ENCODE data around the gene KCNH5. TPM values are rescaled to one million over a fixed set of nuclear protein-coding genes. Genes with fewer than 3 reads are reported as not detected.

Gene KCNH5
- polyA plus RNA-seq, 4 donors = 0.01 to 0.03 TPM; not detected in 2

DNA sequence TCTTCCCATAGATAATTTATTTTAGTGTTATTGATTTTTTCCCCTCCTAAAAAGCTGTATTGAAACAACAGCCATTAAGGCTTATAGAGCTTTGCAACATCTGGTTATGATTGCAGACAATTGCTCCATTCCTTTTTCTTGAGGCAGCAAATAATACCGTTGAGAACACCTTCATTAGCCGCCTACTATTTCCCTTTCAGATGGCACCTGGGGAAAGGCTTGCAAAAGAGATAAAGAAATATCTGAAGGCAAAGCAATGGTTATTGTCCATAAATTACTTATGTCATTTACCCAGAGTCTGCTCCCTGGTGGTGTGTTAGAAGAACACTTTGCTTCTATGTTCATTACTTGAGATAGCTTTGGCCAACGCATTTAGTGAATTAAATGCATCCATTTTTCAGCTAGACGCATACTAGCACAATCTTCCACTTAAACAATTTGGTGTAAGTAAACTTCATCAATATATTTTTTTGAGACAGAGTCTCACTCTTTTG is 377.8 kb downstream of the KCNH5 start:
- DNase-seq (peak; percentile 31 to 39), FAIRE-seq (no peak)
- Histone ChIP-seq H3K36me3 (ENCODE audit: control insufficient read depth in 3 of 3, insufficient read depth in 2 of 3, low read depth in 1 of 3, low read length in 3 of 3) (no peaks in the 10 kb centered on the region), H3K4me1 (ENCODE audit: control insufficient read depth in 3 of 3, insufficient read depth in 2 of 3, low read depth in 1 of 3, low read length in 2 of 3) (no peaks in the 10 kb centered on the region), H3K27me3 (ENCODE audit: control insufficient read depth in 3 of 3, insufficient read depth in 3 of 3, low read length in 3 of 3) (no peaks in the 10 kb centered on the region), H3K27ac (ENCODE audit: low read depth in 1 of 3, low read length in 2 of 3) (no peak overlapping the region), H3K4me3 (ENCODE audit: low read depth in 1 of 3, low read length in 3 of 3) (no peak overlapping the region), H3K9me3 (ENCODE audit: control insufficient read depth in 2 of 2, insufficient read depth in 1 of 2, low read depth in 1 of 2, low read length in 1 of 2) (no peaks in the 10 kb centered on the region)
- 36 to 72% (median 48%) methylated on average over 4 of the region's 4 CpGs for WGBS, 3 donors

DNA sequence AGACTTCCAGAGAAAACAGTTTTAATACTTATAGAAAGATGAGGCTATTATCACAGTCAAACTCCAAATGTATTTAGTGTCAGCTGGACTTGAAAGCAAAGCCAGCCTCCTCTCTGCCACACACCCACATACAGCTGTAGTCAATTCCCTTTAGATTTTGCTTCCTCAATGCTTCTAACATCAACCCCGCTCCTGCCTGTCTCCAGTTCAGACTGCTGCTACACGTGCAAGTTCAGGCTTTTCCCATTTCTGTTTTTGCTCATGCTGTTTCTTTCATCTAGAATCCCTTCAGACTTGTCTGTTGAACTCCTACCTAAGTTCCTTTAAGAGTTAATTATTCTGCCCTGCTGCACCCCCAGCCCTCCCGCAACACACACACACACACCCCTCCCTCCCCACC is 380.0 kb downstream of the KCNH5 start:
- no peaks in the 10 kb centered on the region for H3K36me3 ChIP-seq (ENCODE audit: control insufficient read depth in 3 of 3, insufficient read depth in 2 of 3, low read depth in 1 of 3, low read length in 3 of 3)
- H3K27me3 ChIP-seq (ENCODE audit: control insufficient read depth in 3 of 3, insufficient read depth in 3 of 3, low read length in 3 of 3) = no peaks in the 10 kb centered on the region
- 1 to 40% (median 27%) methylated on average over 3 of the region's 3 CpGs for WGBS, 3 donors
- no peaks in the 10 kb centered on the region for H3K9me3 ChIP-seq (ENCODE audit: control insufficient read depth in 2 of 2, insufficient read depth in 1 of 2, low read depth in 1 of 2, low read length in 1 of 2)
- H3K4me3 ChIP-seq (ENCODE audit: low read depth in 1 of 3, low read length in 3 of 3) = no peak overlapping the region
- no peak overlapping the region for H3K27ac ChIP-seq (ENCODE audit: low read depth in 1 of 3, low read length in 2 of 3)
- peak in 1 of 2 donors; percentile 6 for DNase-seq
- no peak for FAIRE-seq
- H3K4me1 ChIP-seq (ENCODE audit: control insufficient read depth in 3 of 3, insufficient read depth in 2 of 3, low read depth in 1 of 3, low read length in 2 of 3) = no peaks in the 10 kb centered on the region

DNA sequence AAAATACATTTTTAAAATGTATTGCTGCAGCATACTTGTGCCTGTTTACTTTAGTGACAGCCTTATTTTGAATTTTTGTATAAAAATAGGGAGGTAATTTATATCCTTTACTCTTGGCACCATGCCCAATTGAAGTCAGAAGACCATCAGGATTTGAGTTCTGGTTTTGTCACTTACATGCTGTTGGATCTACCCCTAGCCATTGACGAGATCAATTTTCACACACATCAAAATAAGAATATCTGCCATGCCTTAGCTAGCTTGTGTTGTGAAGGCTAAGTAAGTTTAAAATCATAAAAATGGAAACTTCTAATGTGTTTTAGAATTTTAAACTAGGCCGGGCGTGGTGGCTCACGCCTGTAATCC is 381.8 kb downstream of the KCNH5 start:
- H3K27me3 ChIP-seq (ENCODE audit: control insufficient read depth in 3 of 3, insufficient read depth in 3 of 3, low read length in 3 of 3) = no peaks in the 10 kb centered on the region
- H3K9me3 ChIP-seq (ENCODE audit: control insufficient read depth in 2 of 2, insufficient read depth in 1 of 2, low read depth in 1 of 2, low read length in 1 of 2) = no peaks in the 10 kb centered on the region
- no peak for DNase-seq
- FAIRE-seq = no peak
- 55 to 75% (median 64%) methylated on average over 4 of the region's 4 CpGs for WGBS, 3 donors
- H3K4me1 ChIP-seq (ENCODE audit: control insufficient read depth in 3 of 3, insufficient read depth in 2 of 3, low read depth in 1 of 3, low read length in 2 of 3) = no peaks in the 10 kb centered on the region
- no peak overlapping the region for H3K4me3 ChIP-seq (ENCODE audit: low read depth in 1 of 3, low read length in 3 of 3)
- H3K36me3 ChIP-seq (ENCODE audit: control insufficient read depth in 3 of 3, insufficient read depth in 2 of 3, low read depth in 1 of 3, low read length in 3 of 3) = no peaks in the 10 kb centered on the region
- H3K27ac ChIP-seq (ENCODE audit: low read depth in 1 of 3, low read length in 2 of 3) = no peak overlapping the region

DNA sequence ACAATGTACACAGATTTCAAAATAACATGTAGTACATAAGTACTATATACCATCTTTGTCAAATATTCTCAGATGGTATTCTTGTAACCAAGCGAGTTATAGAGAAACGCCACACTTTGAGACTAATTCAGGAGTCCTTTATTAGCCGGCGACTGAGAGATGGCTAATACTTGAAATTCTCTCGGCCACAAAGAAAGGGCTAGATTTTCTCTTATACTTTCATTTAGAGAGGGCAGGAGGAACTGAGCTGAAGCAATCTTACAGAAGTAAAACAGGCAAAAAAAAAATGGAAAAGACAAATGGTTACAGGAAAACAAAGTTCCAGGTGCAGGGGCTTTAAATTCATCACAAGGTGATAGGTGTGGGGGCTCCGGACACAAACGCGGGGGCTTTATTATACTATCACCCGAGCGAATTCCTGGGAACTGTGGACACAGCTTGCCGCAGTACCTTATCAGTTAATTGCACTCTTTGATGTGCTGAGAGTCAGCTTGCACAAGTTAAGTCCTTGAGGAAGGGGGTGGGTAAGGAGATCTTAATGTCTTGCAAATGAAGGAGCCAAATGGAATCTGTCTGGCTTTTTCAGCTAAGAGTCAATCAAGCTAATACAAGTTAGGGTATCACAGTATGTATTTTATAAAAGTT is 382.3 kb downstream of the KCNH5 start:
- no peaks in the 10 kb centered on the region for H3K4me1 ChIP-seq (ENCODE audit: control insufficient read depth in 3 of 3, insufficient read depth in 2 of 3, low read depth in 1 of 3, low read length in 2 of 3)
- 6 to 23% (median 12%) methylated on average over 11 of the region's 11 CpGs for WGBS, 3 donors
- no peak for FAIRE-seq

DNA sequence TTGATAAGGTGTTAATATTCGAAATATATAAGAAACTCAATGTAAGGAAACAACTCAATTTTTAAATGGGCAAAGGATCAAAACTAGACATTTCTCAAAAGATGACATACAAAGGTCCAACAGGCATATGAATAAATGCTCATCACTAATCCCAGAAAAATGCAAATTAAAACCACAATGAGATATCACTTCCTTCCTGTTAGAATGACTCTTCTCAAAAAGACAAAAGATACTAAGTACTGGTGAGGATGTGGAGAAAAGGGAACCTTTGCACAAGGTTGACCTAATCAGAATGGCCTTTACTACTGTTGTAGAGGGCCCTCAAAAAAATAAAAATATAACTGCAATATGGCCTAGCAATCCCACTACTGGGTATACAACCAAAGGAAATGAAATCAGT is 383.4 kb downstream of the KCNH5 start:
- no peaks in the 10 kb centered on the region for H3K36me3 ChIP-seq (ENCODE audit: control insufficient read depth in 3 of 3, insufficient read depth in 2 of 3, low read depth in 1 of 3, low read length in 3 of 3)
- no peaks in the 10 kb centered on the region for H3K27me3 ChIP-seq (ENCODE audit: control insufficient read depth in 3 of 3, insufficient read depth in 3 of 3, low read length in 3 of 3)
- 89 to 97% (median 94%) methylated on average over 1 of the region's 1 CpG for WGBS, 3 donors
- H3K9me3 ChIP-seq (ENCODE audit: control insufficient read depth in 2 of 2, insufficient read depth in 1 of 2, low read depth in 1 of 2, low read length in 1 of 2) = no peaks in the 10 kb centered on the region
- no peaks in the 10 kb centered on the region for H3K4me1 ChIP-seq (ENCODE audit: control insufficient read depth in 3 of 3, insufficient read depth in 2 of 3, low read depth in 1 of 3, low read length in 2 of 3)
- no peak overlapping the region for H3K4me3 ChIP-seq (ENCODE audit: low read depth in 1 of 3, low read length in 3 of 3)
- DNase-seq (no peak), FAIRE-seq (no peak)
- H3K27ac ChIP-seq (ENCODE audit: low read depth in 1 of 3, low read length in 2 of 3) = no peak overlapping the region

More for the DNA sequence above, 382.3 kb downstream of the KCNH5 start:
- no peaks in the 10 kb centered on the region for H3K27me3 ChIP-seq (ENCODE audit: control insufficient read depth in 3 of 3, insufficient read depth in 3 of 3, low read length in 3 of 3)
- peak overlapping the region in 2 of 3 donors; percentile 1 to 23 for H3K4me3 ChIP-seq (ENCODE audit: low read depth in 1 of 3, low read length in 3 of 3)
- H3K9me3 ChIP-seq (ENCODE audit: control insufficient read depth in 2 of 2, insufficient read depth in 1 of 2, low read depth in 1 of 2, low read length in 1 of 2) = no peaks in the 10 kb centered on the region
- H3K27ac ChIP-seq (ENCODE audit: low read depth in 1 of 3, low read length in 2 of 3) = no peak overlapping the region
- DNase-seq = peak; percentile 54 to 65
- no peaks in the 10 kb centered on the region for H3K36me3 ChIP-seq (ENCODE audit: control insufficient read depth in 3 of 3, insufficient read depth in 2 of 3, low read depth in 1 of 3, low read length in 3 of 3)

DNA sequence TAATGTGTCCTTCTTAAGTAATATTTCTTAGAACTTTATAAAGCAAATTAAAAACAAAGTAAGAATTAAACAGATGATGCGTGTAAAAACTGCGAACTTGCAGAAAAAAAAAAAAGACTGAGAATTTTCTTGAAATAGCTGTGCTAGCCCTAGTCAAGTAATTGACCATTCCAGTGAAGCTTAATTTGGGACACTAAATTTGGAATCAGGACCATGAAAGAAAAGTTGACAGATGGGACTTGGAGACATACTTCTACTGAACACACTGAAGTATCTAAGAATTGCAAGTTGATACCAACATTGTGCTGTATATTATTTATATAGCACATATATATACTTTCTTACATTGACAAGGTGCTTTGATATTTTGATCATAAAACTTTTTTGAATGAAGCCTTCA is 386.6 kb downstream of the KCNH5 start:
- H3K9me3 ChIP-seq (ENCODE audit: control insufficient read depth in 2 of 2, insufficient read depth in 1 of 2, low read depth in 1 of 2, low read length in 1 of 2) = no peaks in the 10 kb centered on the region
- no peak overlapping the region for H3K27ac ChIP-seq (ENCODE audit: low read depth in 1 of 3, low read length in 2 of 3)
- FAIRE-seq (no peak), DNase-seq (no peak)
- WGBS, 3 donors = 95 to 98% (median 96%) methylated on average over 2 of the region's 2 CpGs
- no peaks in the 10 kb centered on the region for H3K27me3 ChIP-seq (ENCODE audit: control insufficient read depth in 3 of 3, insufficient read depth in 3 of 3, low read length in 3 of 3)
- no peaks in the 10 kb centered on the region for H3K36me3 ChIP-seq (ENCODE audit: control insufficient read depth in 3 of 3, insufficient read depth in 2 of 3, low read depth in 1 of 3, low read length in 3 of 3)
- H3K4me1 ChIP-seq (ENCODE audit: control insufficient read depth in 3 of 3, insufficient read depth in 2 of 3, low read depth in 1 of 3, low read length in 2 of 3) = no peaks in the 10 kb centered on the region
- H3K4me3 ChIP-seq (ENCODE audit: low read depth in 1 of 3, low read length in 3 of 3) = no peak overlapping the region

DNA sequence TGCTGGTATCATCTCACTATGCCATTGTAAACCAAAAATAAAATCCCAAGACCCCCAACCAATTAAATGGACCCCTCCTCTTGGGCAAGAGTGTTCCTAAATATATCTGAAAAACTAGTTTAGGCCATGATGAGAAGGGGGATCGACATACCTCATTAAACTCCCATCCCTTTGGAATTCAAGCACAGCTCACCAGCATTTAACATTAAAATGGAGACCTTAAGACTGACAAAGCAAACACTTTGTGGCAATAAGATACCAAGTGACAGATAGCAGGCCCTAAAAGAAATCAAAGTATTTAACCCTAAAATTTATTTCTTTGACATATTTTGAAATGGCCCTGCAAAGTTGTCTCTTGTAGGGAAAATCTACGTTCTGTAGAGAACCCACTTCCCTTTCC is 387.9 kb downstream of the KCNH5 start:
- H3K36me3 ChIP-seq (ENCODE audit: control insufficient read depth in 3 of 3, insufficient read depth in 2 of 3, low read depth in 1 of 3, low read length in 3 of 3) = no peaks in the 10 kb centered on the region
- WGBS, 3 donors = 58 to 65% (median 63%) methylated on average over 2 of the region's 2 CpGs
- FAIRE-seq = no peak
- no peak overlapping the region for H3K27ac ChIP-seq (ENCODE audit: low read depth in 1 of 3, low read length in 2 of 3)
- no peaks in the 10 kb centered on the region for H3K9me3 ChIP-seq (ENCODE audit: control insufficient read depth in 2 of 2, insufficient read depth in 1 of 2, low read depth in 1 of 2, low read length in 1 of 2)
- H3K4me3 ChIP-seq (ENCODE audit: low read depth in 1 of 3, low read length in 3 of 3) = no peak overlapping the region
- H3K4me1 ChIP-seq (ENCODE audit: control insufficient read depth in 3 of 3, insufficient read depth in 2 of 3, low read depth in 1 of 3, low read length in 2 of 3) = no peaks in the 10 kb centered on the region
- DNase-seq = no peak
- no peaks in the 10 kb centered on the region for H3K27me3 ChIP-seq (ENCODE audit: control insufficient read depth in 3 of 3, insufficient read depth in 3 of 3, low read length in 3 of 3)

DNA sequence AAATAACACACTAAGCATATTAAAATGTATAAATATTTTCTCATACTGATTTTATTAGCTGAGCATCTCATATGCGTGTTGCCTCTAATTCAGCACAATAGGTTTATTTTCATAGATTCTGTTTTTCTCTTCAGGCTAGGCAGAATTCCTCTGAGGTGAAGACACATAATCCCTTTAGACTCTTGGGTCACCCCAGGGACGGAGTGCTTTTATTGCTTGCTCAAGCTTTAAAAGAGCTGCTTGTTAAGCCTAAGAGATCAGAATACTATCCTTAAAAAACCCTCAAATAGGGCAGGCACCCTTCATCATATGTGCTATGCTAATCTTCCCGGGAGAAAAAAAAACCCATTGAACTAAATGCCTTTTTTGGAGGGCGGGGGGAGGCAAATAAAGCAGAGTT is 390.1 kb downstream of the KCNH5 start:
- Histone ChIP-seq H3K27me3 (ENCODE audit: control insufficient read depth in 3 of 3, insufficient read depth in 3 of 3, low read length in 3 of 3) (no peaks in the 10 kb centered on the region), H3K4me1 (ENCODE audit: control insufficient read depth in 3 of 3, insufficient read depth in 2 of 3, low read depth in 1 of 3, low read length in 2 of 3) (no peaks in the 10 kb centered on the region), H3K36me3 (ENCODE audit: control insufficient read depth in 3 of 3, insufficient read depth in 2 of 3, low read depth in 1 of 3, low read length in 3 of 3) (no peaks in the 10 kb centered on the region), H3K9me3 (ENCODE audit: control insufficient read depth in 2 of 2, insufficient read depth in 1 of 2, low read depth in 1 of 2, low read length in 1 of 2) (no peaks in the 10 kb centered on the region), H3K4me3 (ENCODE audit: low read depth in 1 of 3, low read length in 3 of 3) (no peak overlapping the region), H3K27ac (ENCODE audit: low read depth in 1 of 3, low read length in 2 of 3) (no peak overlapping the region)
- FAIRE-seq (no peak), DNase-seq (no peak)
- WGBS, 3 donors = 72 to 82% (median 80%) methylated on average over 4 of the region's 4 CpGs

DNA sequence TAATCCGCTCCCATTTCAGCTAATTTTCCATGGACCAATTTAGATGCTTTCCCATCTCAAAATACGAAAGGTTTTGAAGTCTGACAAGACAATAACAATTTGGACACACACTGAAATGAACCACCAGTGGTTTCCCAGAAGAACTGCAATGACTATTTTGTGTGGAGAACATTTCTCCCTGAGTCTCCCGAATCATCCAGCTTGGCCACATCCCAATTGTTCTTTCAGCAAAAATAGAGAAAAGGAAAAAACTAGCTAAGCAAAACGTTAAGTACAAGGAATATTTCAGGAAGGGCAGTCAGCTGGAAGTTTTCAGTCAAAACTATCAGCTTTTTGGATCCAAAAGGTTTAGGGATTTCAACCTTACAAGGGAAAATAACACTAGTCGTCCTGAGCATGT is 390.6 kb downstream of the KCNH5 start:
- no peaks in the 10 kb centered on the region for H3K36me3 ChIP-seq (ENCODE audit: control insufficient read depth in 3 of 3, insufficient read depth in 2 of 3, low read depth in 1 of 3, low read length in 3 of 3)
- H3K27ac ChIP-seq (ENCODE audit: low read depth in 1 of 3, low read length in 2 of 3) = no peak overlapping the region
- no peaks in the 10 kb centered on the region for H3K9me3 ChIP-seq (ENCODE audit: control insufficient read depth in 2 of 2, insufficient read depth in 1 of 2, low read depth in 1 of 2, low read length in 1 of 2)
- FAIRE-seq = no peak
- no peaks in the 10 kb centered on the region for H3K4me1 ChIP-seq (ENCODE audit: control insufficient read depth in 3 of 3, insufficient read depth in 2 of 3, low read depth in 1 of 3, low read length in 2 of 3)
- no peaks in the 10 kb centered on the region for H3K27me3 ChIP-seq (ENCODE audit: control insufficient read depth in 3 of 3, insufficient read depth in 3 of 3, low read length in 3 of 3)
- no peak for DNase-seq
- no peak overlapping the region for H3K4me3 ChIP-seq (ENCODE audit: low read depth in 1 of 3, low read length in 3 of 3)
- 59 to 79% (median 70%) methylated on average over 5 of the region's 5 CpGs for WGBS, 3 donors
